ENCODE data around the gene FXYD5.

GRCh38 chr19:35117799-35118198 is 36.7 kb upstream of the FXYD5 start:
- TF ChIP-seq CTCF (IDR thresholded peaks at IDR 0.05): no peak
- no peak for TF ChIP-seq POLR2A (IDR thresholded peaks at IDR 0.05)
